T-helper 17 cell (primary cell): ENCODE measurements around the gene RBMS3. TPM values are rescaled to one million over a fixed set of nuclear protein-coding genes. Genes with fewer than 3 reads are reported as not detected.

Source experiments
- ATAC-seq: fragments of 150-1000 bp; cut with Tn5 transposase; 2 replicates; pipeline ENCODE4 v1.10.0; 2021; ENCODE audit warnings: mild to moderate bottlenecking, moderate library complexity
- DNase-seq, 3 donors: peaks; one replicate each; pipeline versions ENCODE4 v3.0.0 to v3.0.0-alpha.2; 2020 to 2021
- H3K9me3 ChIP-seq: one replicate; pipeline ENCODE4 v1.7.0; 2013; ENCODE audit warnings: low read length, mild to moderate bottlenecking; ENCODE audit not compliant: control insufficient read depth, poor library complexity, severe bottlenecking
- H3K27ac Mint-ChIP-seq: one replicate; pipeline ENCODE4 v1.8.0; 2022; ENCODE audit warnings: mild to moderate bottlenecking, moderate library complexity, mixed read lengths
- H3K27me3 Mint-ChIP-seq: one replicate; pipeline ENCODE4 v1.8.0; 2022; ENCODE audit warnings: mixed read lengths
- H3K36me3 Mint-ChIP-seq: one replicate; pipeline ENCODE4 v1.8.0; 2022; ENCODE audit warnings: low read depth, mixed read lengths
- H3K4me1 Mint-ChIP-seq: one replicate; pipeline ENCODE4 v1.8.0; 2022; ENCODE audit warnings: mild to moderate bottlenecking, mixed read lengths
- H3K4me3 Mint-ChIP-seq: one replicate; pipeline ENCODE4 v1.8.0; 2022; ENCODE audit warnings: mild to moderate bottlenecking, moderate library complexity, mixed read lengths
- total RNA-seq, 4 donors: library from RNA in 2 of 4; stranded (reverse) in 2 of 4; gene quantifications; one replicate each; pipeline ENCODE4 v1.2.3 and lab custom pipeline; 2022 to 2026

Gene RBMS3
- total RNA-seq, 2 donors from 2014 or later = 0.37 to 1.7 TPM

- Mint-ChIP-seq H3K4me3 (no peak overlapping the region), H3K27me3 (no peaks in the 10 kb centered on the region), H3K4me1 (no peaks in the 10 kb centered on the region), H3K27ac (no peak overlapping the region), H3K36me3 (no peaks in the 10 kb centered on the region)
- DNase-seq (no peak), ATAC-seq (no peak)
- H3K9me3 ChIP-seq = no peaks in the 10 kb centered on the region
These were observed 546.9 kb downstream of the RBMS3 start for GRCh38 chr3:29827756-29828155.

GRCh38 chr3:29829340-29829739 lies 548.5 kb downstream of the RBMS3 start:
- H3K27ac Mint-ChIP-seq = no peak overlapping the region
- no peaks in the 10 kb centered on the region for H3K4me1 Mint-ChIP-seq
- H3K36me3 Mint-ChIP-seq = no peaks in the 10 kb centered on the region
- no peak for ATAC-seq
- H3K4me3 Mint-ChIP-seq = no peak overlapping the region
- no peak for DNase-seq
- H3K9me3 ChIP-seq = no peaks in the 10 kb centered on the region
- H3K27me3 Mint-ChIP-seq = no peaks in the 10 kb centered on the region

- DNase-seq (no peak), ATAC-seq (no peak)
- Mint-ChIP-seq H3K27ac (no peak overlapping the region), H3K4me3 (no peak overlapping the region), H3K4me1 (no peaks in the 10 kb centered on the region), H3K27me3 (peaks cover 9% of the 10 kb centered on the region), H3K36me3 (no peaks in the 10 kb centered on the region)
- H3K9me3 ChIP-seq = no peaks in the 10 kb centered on the region
These were observed 569.8 kb downstream of the RBMS3 start for GRCh38 chr3:29850641-29851040.

- H3K4me3 Mint-ChIP-seq = no peak overlapping the region
- H3K36me3 Mint-ChIP-seq = no peaks in the 10 kb centered on the region
- peaks cover 9% of the 10 kb centered on the region for H3K27me3 Mint-ChIP-seq
- DNase-seq (no peak), ATAC-seq (no peak)
- no peaks in the 10 kb centered on the region for H3K9me3 ChIP-seq
- no peaks in the 10 kb centered on the region for H3K4me1 Mint-ChIP-seq
- H3K27ac Mint-ChIP-seq = no peak overlapping the region
These were observed 571.9 kb downstream of the RBMS3 start for GRCh38 chr3:29852767-29853166.

- H3K4me1 Mint-ChIP-seq = no peaks in the 10 kb centered on the region
- H3K27me3 Mint-ChIP-seq = peaks cover 9% of the 10 kb centered on the region
- H3K9me3 ChIP-seq = no peaks in the 10 kb centered on the region
- no peak overlapping the region for H3K4me3 Mint-ChIP-seq
- H3K36me3 Mint-ChIP-seq = no peaks in the 10 kb centered on the region
- DNase-seq (no peak), ATAC-seq (no peak)
- H3K27ac Mint-ChIP-seq = no peak overlapping the region
These were observed 573.0 kb downstream of the RBMS3 start for GRCh38 chr3:29853841-29854397.

GRCh38 chr3:29854821-29855220 lies 574.0 kb downstream of the RBMS3 start:
- H3K27me3 Mint-ChIP-seq = peaks cover 5% of the 10 kb centered on the region
- H3K4me1 Mint-ChIP-seq = no peaks in the 10 kb centered on the region
- DNase-seq = no peak
- no peaks in the 10 kb centered on the region for H3K36me3 Mint-ChIP-seq
- ATAC-seq = no peak
- H3K9me3 ChIP-seq = no peaks in the 10 kb centered on the region
- no peak overlapping the region for H3K4me3 Mint-ChIP-seq
- H3K27ac Mint-ChIP-seq = no peak overlapping the region

- ATAC-seq (no peak), DNase-seq (no peak)
- H3K27ac Mint-ChIP-seq = no peak overlapping the region
- no peaks in the 10 kb centered on the region for H3K4me1 Mint-ChIP-seq
- H3K9me3 ChIP-seq = no peaks in the 10 kb centered on the region
- H3K27me3 Mint-ChIP-seq = no peaks in the 10 kb centered on the region
- H3K4me3 Mint-ChIP-seq = no peak overlapping the region
- no peaks in the 10 kb centered on the region for H3K36me3 Mint-ChIP-seq
These were observed 578.9 kb downstream of the RBMS3 start for GRCh38 chr3:29859726-29860270.

GRCh38 chr3:29864809-29865208 lies 583.9 kb downstream of the RBMS3 start:
- H3K4me1 Mint-ChIP-seq = no peaks in the 10 kb centered on the region
- DNase-seq = no peak
- no peak for ATAC-seq
- H3K9me3 ChIP-seq = no peaks in the 10 kb centered on the region
- H3K36me3 Mint-ChIP-seq = no peaks in the 10 kb centered on the region
- no peaks in the 10 kb centered on the region for H3K27me3 Mint-ChIP-seq
- H3K27ac Mint-ChIP-seq = no peak overlapping the region
- no peak overlapping the region for H3K4me3 Mint-ChIP-seq

GRCh38 chr3:29868543-29869101 lies 587.8 kb downstream of the RBMS3 start:
- no peak for ATAC-seq
- no peaks in the 10 kb centered on the region for H3K9me3 ChIP-seq
- Mint-ChIP-seq H3K4me1 (no peaks in the 10 kb centered on the region), H3K27me3 (no peaks in the 10 kb centered on the region), H3K27ac (no peak overlapping the region), H3K36me3 (no peaks in the 10 kb centered on the region), H3K4me3 (no peak overlapping the region)
- DNase-seq = no peak

GRCh38 chr3:29870136-29870535 lies 589.3 kb downstream of the RBMS3 start:
- no peak overlapping the region for H3K4me3 Mint-ChIP-seq
- no peak overlapping the region for H3K27ac Mint-ChIP-seq
- no peak for ATAC-seq
- no peaks in the 10 kb centered on the region for H3K27me3 Mint-ChIP-seq
- no peaks in the 10 kb centered on the region for H3K9me3 ChIP-seq
- no peak for DNase-seq
- H3K4me1 Mint-ChIP-seq = no peaks in the 10 kb centered on the region
- no peaks in the 10 kb centered on the region for H3K36me3 Mint-ChIP-seq

- ATAC-seq = no peak
- H3K36me3 Mint-ChIP-seq = no peaks in the 10 kb centered on the region
- H3K4me1 Mint-ChIP-seq = no peaks in the 10 kb centered on the region
- no peaks in the 10 kb centered on the region for H3K27me3 Mint-ChIP-seq
- no peak overlapping the region for H3K27ac Mint-ChIP-seq
- H3K4me3 Mint-ChIP-seq = no peak overlapping the region
- H3K9me3 ChIP-seq = no peaks in the 10 kb centered on the region
- DNase-seq = no peak
These were observed 590.2 kb downstream of the RBMS3 start for GRCh38 chr3:29871087-29871486.

- Mint-ChIP-seq H3K27ac (no peak overlapping the region), H3K4me1 (no peaks in the 10 kb centered on the region), H3K4me3 (no peak overlapping the region), H3K27me3 (no peaks in the 10 kb centered on the region), H3K36me3 (peaks cover 2% of the 10 kb centered on the region)
- H3K9me3 ChIP-seq = no peaks in the 10 kb centered on the region
- DNase-seq (no peak), ATAC-seq (no peak)
These were observed 599.9 kb downstream of the RBMS3 start for GRCh38 chr3:29880809-29881208.

GRCh38 chr3:29887451-29887850 lies 606.6 kb downstream of the RBMS3 start:
- DNase-seq = no peak

GRCh38 chr3:29889215-29889614 lies 608.3 kb downstream of the RBMS3 start:
- Mint-ChIP-seq H3K36me3 (no peaks in the 10 kb centered on the region), H3K4me1 (no peaks in the 10 kb centered on the region), H3K4me3 (no peak overlapping the region), H3K27ac (no peak overlapping the region), H3K27me3 (no peaks in the 10 kb centered on the region)
- DNase-seq (no peak), ATAC-seq (no peak)
- no peaks in the 10 kb centered on the region for H3K9me3 ChIP-seq

More at GRCh38 chr3:29887451-29887850, 606.6 kb downstream of the RBMS3 start:
- ATAC-seq = no peak
- H3K9me3 ChIP-seq = no peaks in the 10 kb centered on the region
- H3K4me1 Mint-ChIP-seq = no peaks in the 10 kb centered on the region
- no peak overlapping the region for H3K4me3 Mint-ChIP-seq
- H3K36me3 Mint-ChIP-seq = no peaks in the 10 kb centered on the region
- no peaks in the 10 kb centered on the region for H3K27me3 Mint-ChIP-seq
- no peak overlapping the region for H3K27ac Mint-ChIP-seq
